ENCODE data around the gene FIZ1.

GRCh38 chr19:55603115-55603514, 3.8 kb upstream of the FIZ1 start:
- TF ChIP-seq ZNF133 (tag by site-specific recombination; IDR thresholded peaks at IDR 0.05) (no peak), ZBTB48 (tag by site-specific recombination; IDR thresholded peaks at IDR 0.05) (no peak)

Data from HEK293 (cell line).